ENCODE measurements around the gene PPP4C. TPM values are rescaled to one million over a fixed set of nuclear protein-coding genes. Genes with fewer than 3 reads are reported as not detected.

The PPP4C gene
- total RNA-seq, 3 donors from 2014 or later = 47.7 to 55.1 (median 51.7) TPM

DNA sequence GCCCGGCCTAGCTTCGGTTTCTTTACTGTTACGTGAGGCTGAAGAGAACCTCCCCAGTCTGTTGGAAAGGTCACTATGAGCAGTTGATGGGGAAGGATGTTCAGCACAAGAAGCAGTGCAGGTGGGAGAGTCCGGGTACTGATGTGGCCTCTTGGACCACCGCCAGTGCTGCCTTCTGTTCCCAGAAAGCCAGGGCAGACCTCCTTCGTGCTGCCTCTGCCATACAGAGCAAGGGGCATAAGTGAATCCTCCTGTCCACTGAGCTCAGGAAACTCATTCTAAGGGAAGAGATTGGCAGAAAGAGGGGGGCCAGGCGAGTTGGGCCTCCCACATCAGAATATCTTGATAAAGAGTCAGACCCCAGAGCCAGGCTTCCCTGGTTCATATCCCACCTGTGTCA is 3.7 kb downstream of the PPP4C start:
- Histone ChIP-seq H3K9me3 (no peaks in the 10 kb centered on the region), H3K36me3 (peaks cover 18% of the 10 kb centered on the region), H3K4me3 (no peak overlapping the region), H3K27ac (no peak overlapping the region), H3K4me1 (peaks cover 0 to 17% of the 10 kb centered on the region in 2 donors), H3K27me3 (no peaks in the 10 kb centered on the region)
- intact Hi-C loops (cut with DNase I; ENCODE audit: low total_unique reads) = no loop called here
- no peak for DNase-seq (ENCODE audit: low spot score in 2 of 2)
- TF ChIP-seq, protein P1, sequence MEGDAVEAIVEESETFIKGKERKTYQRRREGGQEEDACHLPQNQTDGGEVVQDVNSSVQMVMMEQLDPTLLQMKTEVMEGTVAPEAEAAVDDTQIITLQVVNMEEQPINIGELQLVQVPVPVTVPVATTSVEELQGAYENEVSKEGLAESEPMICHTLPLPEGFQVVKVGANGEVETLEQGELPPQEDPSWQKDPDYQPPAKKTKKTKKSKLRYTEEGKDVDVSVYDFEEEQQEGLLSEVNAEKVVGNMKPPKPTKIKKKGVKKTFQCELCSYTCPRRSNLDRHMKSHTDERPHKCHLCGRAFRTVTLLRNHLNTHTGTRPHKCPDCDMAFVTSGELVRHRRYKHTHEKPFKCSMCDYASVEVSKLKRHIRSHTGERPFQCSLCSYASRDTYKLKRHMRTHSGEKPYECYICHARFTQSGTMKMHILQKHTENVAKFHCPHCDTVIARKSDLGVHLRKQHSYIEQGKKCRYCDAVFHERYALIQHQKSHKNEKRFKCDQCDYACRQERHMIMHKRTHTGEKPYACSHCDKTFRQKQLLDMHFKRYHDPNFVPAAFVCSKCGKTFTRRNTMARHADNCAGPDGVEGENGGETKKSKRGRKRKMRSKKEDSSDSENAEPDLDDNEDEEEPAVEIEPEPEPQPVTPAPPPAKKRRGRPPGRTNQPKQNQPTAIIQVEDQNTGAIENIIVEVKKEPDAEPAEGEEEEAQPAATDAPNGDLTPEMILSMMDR (IDR thresholded peaks at IDR 0.05) = no peak
- TF ChIP-seq POLR2A (IDR thresholded peaks at IDR 0.05) = no peak
- no peak for TF ChIP-seq POLR2AphosphoS5 (IDR thresholded peaks at IDR 0.05)

DNA sequence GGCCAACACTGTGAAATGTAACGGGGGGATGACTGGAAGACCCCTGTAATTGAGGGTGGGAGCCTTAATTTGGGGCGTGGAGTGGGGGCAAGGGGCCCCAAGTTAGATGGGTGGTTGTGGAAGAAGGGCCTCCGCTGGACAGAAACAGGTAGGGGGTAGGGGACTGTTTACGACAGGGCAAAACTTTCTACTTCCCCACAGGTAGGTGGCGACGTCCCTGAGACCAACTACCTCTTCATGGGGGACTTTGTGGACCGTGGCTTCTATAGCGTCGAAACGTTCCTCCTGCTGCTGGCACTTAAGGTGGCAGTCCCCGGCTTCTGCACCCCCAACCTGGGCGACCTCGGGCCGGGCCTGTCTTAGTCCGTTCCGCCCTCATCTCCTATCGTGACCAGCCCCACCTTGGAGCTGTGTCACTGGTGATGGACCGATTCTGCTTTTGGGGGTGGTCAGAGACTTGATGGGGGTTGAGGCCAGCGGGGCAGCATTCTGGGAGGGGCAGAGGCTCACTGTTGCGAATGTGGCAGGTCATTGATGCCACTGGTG is 6.8 kb downstream of the PPP4C start:
- H3K36me3 ChIP-seq = peaks cover 18% of the 10 kb centered on the region
- no peak overlapping the region for H3K27ac ChIP-seq
- H3K9me3 ChIP-seq = no peaks in the 10 kb centered on the region
- peaks cover 0 to 6% of the 10 kb centered on the region in 2 donors for H3K4me1 ChIP-seq
- no peak for DNase-seq (ENCODE audit: low spot score in 2 of 2)
- TF ChIP-seq, protein P1 (IDR thresholded peaks at IDR 0.05) = no peak
- TF ChIP-seq POLR2AphosphoS5 (IDR thresholded peaks at IDR 0.05) = no peak
- no peak for TF ChIP-seq POLR2A (IDR thresholded peaks at IDR 0.05)
- no peaks in the 10 kb centered on the region for H3K27me3 ChIP-seq
- H3K4me3 ChIP-seq = no peak overlapping the region
- intact Hi-C loops (cut with DNase I; ENCODE audit: low total_unique reads) = no loop called here

DNA sequence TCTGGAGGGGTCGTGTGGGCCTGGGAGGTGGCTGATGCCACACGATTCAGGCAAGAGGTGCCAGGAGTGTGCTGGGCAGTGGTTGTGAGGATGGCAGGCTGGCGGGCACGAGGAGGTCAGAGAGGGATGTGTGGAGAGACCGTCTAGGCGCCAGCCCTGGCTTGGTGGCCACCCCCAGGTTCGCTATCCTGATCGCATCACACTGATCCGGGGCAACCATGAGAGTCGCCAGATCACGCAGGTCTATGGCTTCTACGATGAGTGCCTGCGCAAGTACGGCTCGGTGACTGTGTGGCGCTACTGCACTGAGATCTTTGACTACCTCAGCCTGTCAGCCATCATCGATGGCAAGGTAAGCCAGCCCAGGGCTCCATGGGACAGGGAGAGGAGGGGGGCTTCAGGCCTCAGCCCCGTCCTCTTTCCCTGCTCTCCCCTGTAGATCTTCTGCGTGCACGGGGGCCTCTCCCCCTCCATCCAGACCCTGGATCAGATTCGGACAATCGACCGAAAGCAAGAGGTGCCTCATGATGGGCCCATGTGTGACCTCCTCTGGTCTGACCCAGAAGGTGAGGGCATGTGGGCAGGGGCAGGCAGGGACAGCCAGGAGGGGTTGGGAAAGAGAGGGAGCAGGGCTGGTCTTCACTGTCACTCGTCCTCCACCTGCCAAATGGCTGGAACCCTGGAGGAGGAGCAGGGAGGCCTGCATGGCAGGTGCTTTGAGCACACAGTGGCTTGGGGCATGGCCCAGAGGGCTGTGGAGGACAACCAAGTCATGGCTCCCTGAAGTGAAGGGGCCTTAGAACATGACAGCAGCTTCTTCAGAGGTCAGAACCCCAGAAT is 7.6 kb downstream of the PPP4C start:
- H3K36me3 ChIP-seq = peaks cover 18% of the 10 kb centered on the region
- intact Hi-C loops (cut with DNase I; ENCODE audit: low total_unique reads) = no loop called here
- TF ChIP-seq POLR2AphosphoS5 (IDR thresholded peaks at IDR 0.05) (no peak), POLR2A (IDR thresholded peaks at IDR 0.05) (no peak)
- TF ChIP-seq, protein P1 (IDR thresholded peaks at IDR 0.05) = no peak
- H3K4me1 ChIP-seq = no peaks in the 10 kb centered on the region
- no peaks in the 10 kb centered on the region for H3K9me3 ChIP-seq
- no peak overlapping the region for H3K27ac ChIP-seq
- no peak overlapping the region for H3K4me3 ChIP-seq
- DNase-seq (ENCODE audit: low spot score in 2 of 2) = no peak
- no peaks in the 10 kb centered on the region for H3K27me3 ChIP-seq

DNA sequence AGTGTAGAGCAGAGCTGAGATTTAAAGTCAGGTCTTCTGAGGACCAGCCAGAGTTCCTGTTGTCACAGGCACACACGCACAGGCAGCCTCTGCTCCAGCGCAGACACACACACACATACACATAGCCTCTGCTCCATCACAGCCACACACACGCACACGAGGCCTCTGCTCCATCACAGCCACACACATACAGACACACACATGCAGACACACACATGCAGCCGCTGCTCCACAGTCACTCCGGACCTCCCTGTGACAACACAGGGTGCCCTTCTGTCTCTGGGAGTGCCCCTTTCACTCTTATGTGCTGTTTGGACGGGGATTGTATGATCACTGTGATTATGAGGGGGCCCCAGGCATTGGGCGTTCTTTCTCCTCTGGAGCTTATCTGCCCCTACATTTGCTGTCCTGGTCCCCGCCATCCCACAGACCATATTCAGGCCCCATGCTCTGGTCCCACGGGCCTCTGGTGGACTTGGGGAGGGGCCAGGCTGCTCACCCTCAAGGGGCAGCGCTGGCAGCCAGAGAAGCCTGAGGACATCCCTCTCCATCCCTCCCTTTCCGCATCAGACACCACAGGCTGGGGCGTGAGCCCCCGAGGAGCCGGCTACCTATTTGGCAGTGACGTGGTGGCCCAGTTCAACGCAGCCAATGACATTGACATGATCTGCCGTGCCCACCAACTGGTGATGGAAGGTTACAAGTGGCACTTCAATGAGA is 8.5 kb downstream of the PPP4C start:
- peaks cover 18% of the 10 kb centered on the region for H3K36me3 ChIP-seq
- H3K27ac ChIP-seq = no peak overlapping the region
- H3K4me1 ChIP-seq = no peaks in the 10 kb centered on the region
- DNase-seq (ENCODE audit: low spot score in 2 of 2) = no peak
- H3K9me3 ChIP-seq = no peaks in the 10 kb centered on the region
- no peak overlapping the region for H3K4me3 ChIP-seq
- TF ChIP-seq, protein P1 (IDR thresholded peaks at IDR 0.05) = no peak
- no peak for TF ChIP-seq POLR2AphosphoS5 (IDR thresholded peaks at IDR 0.05)
- TF ChIP-seq POLR2A (IDR thresholded peaks at IDR 0.05) = no peak
- intact Hi-C loops (cut with DNase I; ENCODE audit: low total_unique reads) = no loop called here
- H3K27me3 ChIP-seq = no peaks in the 10 kb centered on the region

DNA sequence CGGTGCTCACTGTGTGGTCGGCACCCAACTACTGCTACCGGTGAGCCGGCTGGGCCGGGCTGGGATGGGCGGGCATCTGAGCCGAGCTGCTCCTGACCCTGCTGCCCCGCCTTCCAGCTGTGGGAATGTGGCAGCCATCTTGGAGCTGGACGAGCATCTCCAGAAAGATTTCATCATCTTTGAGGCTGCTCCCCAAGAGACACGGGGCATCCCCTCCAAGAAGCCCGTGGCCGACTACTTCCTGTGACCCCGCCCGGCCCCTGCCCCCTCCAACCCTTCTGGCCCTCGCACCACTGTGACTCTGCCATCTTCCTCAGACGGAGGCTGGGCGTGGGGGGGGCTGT is 9.0 kb downstream of the PPP4C start:
- intact Hi-C loops (cut with DNase I; ENCODE audit: low total_unique reads) = no loop called here
- no peak for DNase-seq (ENCODE audit: low spot score in 2 of 2)
- no peaks in the 10 kb centered on the region for H3K27me3 ChIP-seq
- no peaks in the 10 kb centered on the region for H3K9me3 ChIP-seq
- TF ChIP-seq POLR2AphosphoS5 (IDR thresholded peaks at IDR 0.05) = no peak
- TF ChIP-seq, protein P1 (IDR thresholded peaks at IDR 0.05) = no peak
- TF ChIP-seq POLR2A (IDR thresholded peaks at IDR 0.05) = no peak
- H3K36me3 ChIP-seq = peaks cover 18% of the 10 kb centered on the region
- H3K27ac ChIP-seq = no peak overlapping the region
- H3K4me1 ChIP-seq = no peaks in the 10 kb centered on the region
- H3K4me3 ChIP-seq = no peak overlapping the region
